H9 (cell line): ENCODE measurements around the gene MGAT4D. TPM values are rescaled to one million over a fixed set of nuclear protein-coding genes. Genes with fewer than 3 reads are reported as not detected.

Experiments used
- DNase-seq: peaks from one replicate; pipeline ENCODE4 v3.0.0-alpha.2; 2017
- H2AFZ ChIP-seq: one replicate; pipeline ENCODE4 v1.6.1; 2013; ENCODE audit warnings: mild to moderate bottlenecking, low read length, control low read depth, moderate library complexity
- H2AK5ac ChIP-seq: 2 replicates; pipeline ENCODE4 v1.6.1; 2013; ENCODE audit warnings: low read length, control low read depth, mixed read lengths; ENCODE audit not compliant: insufficient read length
- H2BK120ac ChIP-seq: one replicate; pipeline ENCODE4 v1.6.1; 2013; ENCODE audit warnings: low read depth, mild to moderate bottlenecking, low read length, control low read depth, inconsistent platforms; ENCODE audit not compliant: poor library complexity, severe bottlenecking
- H2BK12ac ChIP-seq: 2 replicates; pipeline ENCODE4 v1.6.1; 2013; ENCODE audit warnings: low read length, control low read depth, mixed read lengths, low read depth; ENCODE audit not compliant: insufficient read length
- H2BK15ac ChIP-seq: 2 replicates; pipeline ENCODE4 v1.6.1; 2013; ENCODE audit warnings: low read depth, low read length, control low read depth
- H2BK20ac ChIP-seq: one replicate; pipeline ENCODE4 v1.6.1; 2013; ENCODE audit warnings: low read depth, mild to moderate bottlenecking, low read length, control low read depth, inconsistent platforms; ENCODE audit not compliant: poor library complexity, severe bottlenecking
- H2BK5ac ChIP-seq: 2 replicates; pipeline ENCODE4 v1.6.1; 2013; ENCODE audit warnings: low read length, control low read depth, mixed read lengths; ENCODE audit not compliant: insufficient read length
- H3K14ac ChIP-seq: 2 replicates; pipeline ENCODE4 v1.6.1; 2013; ENCODE audit warnings: low read length, control low read depth; ENCODE audit not compliant: insufficient read depth
- H3K18ac ChIP-seq: 2 replicates; pipeline ENCODE4 v1.6.1; 2013; ENCODE audit warnings: low read depth, mild to moderate bottlenecking, mixed read lengths, low read length, control low read depth; ENCODE audit not compliant: insufficient read length
- H3K23ac ChIP-seq: 2 replicates; pipeline ENCODE4 v1.6.1; 2013; ENCODE audit warnings: low read length, control low read depth, mixed read lengths, low read depth; ENCODE audit not compliant: insufficient read length
- H3K23me2 ChIP-seq: 2 replicates; pipeline ENCODE4 v1.6.1; 2013; ENCODE audit warnings: low read depth, mild to moderate bottlenecking, mixed read lengths, low read length, control low read depth; ENCODE audit not compliant: insufficient read length, poor library complexity, severe bottlenecking
- H3K27ac ChIP-seq: 2 replicates; pipeline ENCODE4 v1.5.1; 2013; ENCODE audit warnings: low read length, control low read depth, mixed read lengths, low read depth; ENCODE audit not compliant: insufficient read length
- H3K27me3 ChIP-seq: 2 replicates; pipeline ENCODE4 v1.6.1; 2013; ENCODE audit warnings: low read length, control low read depth, inconsistent platforms; ENCODE audit not compliant: insufficient read depth
- H3K4ac ChIP-seq: 2 replicates; pipeline ENCODE4 v1.6.1; 2013; ENCODE audit warnings: low read depth, mild to moderate bottlenecking, control low read depth, inconsistent platforms, low read length, moderate library complexity
- H3K4me1 ChIP-seq: 2 replicates; pipeline ENCODE4 v1.6.1; 2013; ENCODE audit warnings: low read length, control low read depth, inconsistent platforms; ENCODE audit not compliant: insufficient read depth
- H3K4me2 ChIP-seq: 2 replicates; pipeline ENCODE4 v1.6.1; 2013; ENCODE audit warnings: low read length, control low read depth, mixed read lengths; ENCODE audit not compliant: insufficient read length, insufficient read depth
- H3K56ac ChIP-seq: 2 replicates; pipeline ENCODE4 v1.6.1; 2013; ENCODE audit warnings: low read depth, mild to moderate bottlenecking, mixed read lengths, low read length, control low read depth; ENCODE audit not compliant: insufficient read length
- H3K79me1 ChIP-seq: 2 replicates; pipeline ENCODE4 v1.6.1; 2013; ENCODE audit warnings: low read depth, mild to moderate bottlenecking, moderate library complexity, low read length, control low read depth, inconsistent platforms; ENCODE audit not compliant: insufficient read depth, poor library complexity, severe bottlenecking
- H3K79me2 ChIP-seq: 2 replicates; pipeline ENCODE4 v1.6.1; 2013; ENCODE audit warnings: low read length, control low read depth, inconsistent platforms; ENCODE audit not compliant: insufficient read depth
- H3K9ac ChIP-seq: 2 replicates; pipeline ENCODE4 v1.6.1; 2013; ENCODE audit warnings: low read length, control low read depth, mixed read lengths; ENCODE audit not compliant: insufficient read length; ENCODE audit errors: extremely low read depth
- H3K9me3 ChIP-seq: one replicate; pipeline ENCODE4 v1.6.1; 2013; ENCODE audit warnings: low read depth, low read length, inconsistent platforms; ENCODE audit not compliant: control insufficient read depth
- H3T11ph ChIP-seq: one replicate; pipeline ENCODE4 v1.6.1; 2013; ENCODE audit warnings: mild to moderate bottlenecking, low read length, control low read depth, inconsistent platforms
- H4K20me1 ChIP-seq: one replicate; pipeline ENCODE4 v1.6.1; 2013; ENCODE audit not compliant: control insufficient read depth, insufficient read length, insufficient read depth
- H4K5ac ChIP-seq: 2 replicates; pipeline ENCODE4 v1.6.1; 2013; ENCODE audit warnings: low read depth, mild to moderate bottlenecking, mixed read lengths, low read length, control low read depth; ENCODE audit not compliant: insufficient read length
- H4K8ac ChIP-seq: replicated peaks from 2 replicates; pipeline ENCODE4 v1.6.1; 2013; ENCODE audit warnings: low read length, control low read depth, mixed read lengths, low read depth; ENCODE audit not compliant: insufficient read length
- H4K91ac ChIP-seq: 2 replicates; pipeline ENCODE4 v1.6.1; 2013; ENCODE audit warnings: low read depth, mild to moderate bottlenecking, moderate library complexity, mixed read lengths, low read length, control low read depth; ENCODE audit not compliant: insufficient read length
- H3K27ac Mint-ChIP-seq, 3 experiments: 2 replicates in 2 of 3; 3 replicates in 1 of 3; pipeline ENCODE4 v1.8.0; 2020 to 2021; ENCODE audit warnings: mixed read lengths in 3 of 3, mild to moderate bottlenecking in 1 of 3, moderate library complexity in 1 of 3
- H3K27me3 Mint-ChIP-seq: 2 replicates; pipeline ENCODE4 v1.8.0; 2021; ENCODE audit warnings: low read depth, mild to moderate bottlenecking, moderate library complexity, mixed read lengths
- H3K36me3 Mint-ChIP-seq, 3 experiments: 2 replicates in 2 of 3; 3 replicates in 1 of 3; pipeline ENCODE4 v1.8.0; 2020 to 2021; ENCODE audit warnings: low read depth in 3 of 3, mixed read lengths in 3 of 3; ENCODE audit not compliant: insufficient read depth in 1 of 3
- H3K4me1 Mint-ChIP-seq, 2 experiments: 2 replicates each; pipeline ENCODE4 v1.8.0; 2020; ENCODE audit warnings: mixed read lengths in 2 of 2
- H3K4me3 Mint-ChIP-seq, 2 experiments: 2 replicates in 1 of 2; 3 replicates in 1 of 2; pipeline ENCODE4 v1.8.0; 2020 to 2021; ENCODE audit warnings: mild to moderate bottlenecking in 2 of 2, mixed read lengths in 2 of 2, moderate library complexity in 1 of 2
- H3K9me3 Mint-ChIP-seq, 2 experiments: 2 replicates in 1 of 2; 3 replicates in 1 of 2; pipeline ENCODE4 v1.8.0; 2020; ENCODE audit warnings: mild to moderate bottlenecking in 2 of 2, mixed read lengths in 2 of 2, moderate library complexity in 1 of 2
- WGBS: extraction: QIAGEN DNeasy Blood & Tissue Kit; methylation state at CpG from one replicate; pipeline ENCODE4 v1.1.7; 2013; ENCODE audit warnings: missing lambda C conversion rate, low lambda C conversion rate, mixed read lengths; ENCODE audit not compliant: insufficient read length; ENCODE audit errors: extremely low coverage; 5-methylcytosine and 5-hydroxymethylcytosine counted together
- total RNA-seq: library from RNA; stranded (reverse); gene quantifications from 2 replicates; pipeline ENCODE4 v1.2.1, GENCODE V29; 2021
- TF ChIP-seq, protein P1 (sequence below): fragments of 200-600 bp; sonication (generic); conservative IDR thresholded peaks from 3 replicates; pipeline ENCODE4 v1.8.0; 2021; ENCODE audit warnings: antibody characterized with exemption, mild to moderate bottlenecking

Gene MGAT4D
- total RNA-seq, 1 experiment from 2014 or later = not detected

DNA sequence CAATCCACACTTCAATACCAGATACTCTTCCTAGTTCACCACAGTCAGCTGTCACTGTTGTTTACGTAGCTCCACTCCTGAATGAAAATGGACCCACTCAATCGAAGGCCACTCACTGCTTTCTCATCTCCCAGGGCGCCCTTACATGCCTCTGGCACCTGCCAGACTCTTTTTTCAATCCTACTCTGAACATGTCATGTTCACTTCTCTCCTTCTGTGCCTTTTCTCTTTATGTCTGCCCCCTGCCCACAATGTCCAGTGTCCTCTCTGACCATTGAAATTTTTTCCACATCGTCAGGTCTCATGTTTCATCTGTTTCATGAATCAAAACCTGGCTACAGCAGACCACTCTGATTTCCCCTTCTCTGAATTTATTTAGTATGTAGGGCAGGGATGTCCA lies 1.3 kb upstream of the MGAT4D start:
- no peak overlapping the region for H3K27ac ChIP-seq
- no peak overlapping the region for H2BK5ac ChIP-seq
- no peaks in the 10 kb centered on the region for H3K4me1 ChIP-seq
- peaks cover 22% of the 10 kb centered on the region; the same call in 1 of the 2 replicates for H3K27me3 ChIP-seq
- no peaks in the 10 kb centered on the region for H3K79me1 ChIP-seq
- H3T11ph ChIP-seq = no peak overlapping the region
- Mint-ChIP-seq H3K36me3 (no peaks in the 10 kb centered on the region; a peak in 1 of 7 replicates), H3K27ac (no peak overlapping the region), H3K4me3 (no peak overlapping the region), H3K27me3 (peaks cover 71% of the 10 kb centered on the region), H3K4me1 (peaks cover 3 to 4% of the 10 kb centered on the region in 2 experiments; a peak in 3 of 4 replicates), H3K9me3 (no peaks in the 10 kb centered on the region; a peak in 1 of 5 replicates)
- H3K4me2 ChIP-seq = no peak overlapping the region
- no peak overlapping the region for H2BK12ac ChIP-seq
- DNase-seq = no peak
- H3K23me2 ChIP-seq = peaks cover 9% of the 10 kb centered on the region
- no peak overlapping the region for H2AK5ac ChIP-seq
- no peak overlapping the region for H3K18ac ChIP-seq
- H3K14ac ChIP-seq = no peak overlapping the region
- H4K91ac ChIP-seq = no peak overlapping the region
- H4K8ac ChIP-seq = no peak overlapping the region
- no peak overlapping the region for H3K56ac ChIP-seq
- H2BK20ac ChIP-seq = no peak overlapping the region
- no peak overlapping the region for H3K23ac ChIP-seq
- no peaks in the 10 kb centered on the region for H3K79me2 ChIP-seq
- H3K9me3 ChIP-seq = no peaks in the 10 kb centered on the region
- no peak overlapping the region for H4K5ac ChIP-seq
- H3K4ac ChIP-seq = no peak overlapping the region
- H2BK120ac ChIP-seq = no peak overlapping the region
- H2AFZ ChIP-seq = no peak overlapping the region
- no peaks in the 10 kb centered on the region for H4K20me1 ChIP-seq
- H3K9ac ChIP-seq = no peak overlapping the region
- TF ChIP-seq, protein P1, sequence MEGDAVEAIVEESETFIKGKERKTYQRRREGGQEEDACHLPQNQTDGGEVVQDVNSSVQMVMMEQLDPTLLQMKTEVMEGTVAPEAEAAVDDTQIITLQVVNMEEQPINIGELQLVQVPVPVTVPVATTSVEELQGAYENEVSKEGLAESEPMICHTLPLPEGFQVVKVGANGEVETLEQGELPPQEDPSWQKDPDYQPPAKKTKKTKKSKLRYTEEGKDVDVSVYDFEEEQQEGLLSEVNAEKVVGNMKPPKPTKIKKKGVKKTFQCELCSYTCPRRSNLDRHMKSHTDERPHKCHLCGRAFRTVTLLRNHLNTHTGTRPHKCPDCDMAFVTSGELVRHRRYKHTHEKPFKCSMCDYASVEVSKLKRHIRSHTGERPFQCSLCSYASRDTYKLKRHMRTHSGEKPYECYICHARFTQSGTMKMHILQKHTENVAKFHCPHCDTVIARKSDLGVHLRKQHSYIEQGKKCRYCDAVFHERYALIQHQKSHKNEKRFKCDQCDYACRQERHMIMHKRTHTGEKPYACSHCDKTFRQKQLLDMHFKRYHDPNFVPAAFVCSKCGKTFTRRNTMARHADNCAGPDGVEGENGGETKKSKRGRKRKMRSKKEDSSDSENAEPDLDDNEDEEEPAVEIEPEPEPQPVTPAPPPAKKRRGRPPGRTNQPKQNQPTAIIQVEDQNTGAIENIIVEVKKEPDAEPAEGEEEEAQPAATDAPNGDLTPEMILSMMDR = no peak
- WGBS = no CpG with 5 or more reads among the region's 4 CpGs
- no peak overlapping the region for H2BK15ac ChIP-seq
